HepG2 (cell line): ENCODE data around the gene PRMT7. TPM values are rescaled to one million over a fixed set of nuclear protein-coding genes. Genes with fewer than 3 reads are reported as not detected.

Experiments used
- ATAC-seq: fragments of 200-7000 bp; cut with Tn5 transposase; 3 replicates; pipeline ENCODE4 v1.9.1; 2020; ENCODE audit warnings: mild to moderate bottlenecking, moderate library complexity
- BruUV-seq: library from RNA; stranded (reverse); fragments of 400-500 nt; replicated peaks from 2 replicates; lab custom pipeline; 2021; lab: Mats Ljungman, UMichigan
- CTCF ChIA-PET: fragments of 300-600 bp; formaldehyde crosslinking; extraction: SDS; loops from one replicate; lab custom pipeline; 2021; ENCODE audit warnings: low total read pairs, inconsistent platforms, low intra/inter-chr PET ratio; lab: Yijun Ruan, JAX
- POLR2A ChIA-PET: fragments of 350-600 bp; sonication (Branson Sonifier 250); formaldehyde crosslinking; loops from one replicate; lab custom pipeline; 2020; ENCODE audit warnings: antibody characterized with exemption, inconsistent platforms; lab: Yijun Ruan, JAX
- DNase-seq: peaks from one replicate; pipeline ENCODE4 v3.0.0-alpha.2; 2015; ENCODE audit warnings: low spot score
- FAIRE-seq: peaks from 3 replicates; lab custom pipeline; 2011; peaks lifted over from hg19 to GRCh38; lab: Jason Lieb, UNC
- H2AFZ ChIP-seq: one replicate; pipeline ENCODE4 v1.6.1; 2011; ENCODE audit warnings: low read length, inconsistent platforms
- H3K27ac ChIP-seq: fragments of 300-600 bp; 3 replicates; pipeline ENCODE4 v1.8.0; 2011; ENCODE audit warnings: mixed run types, mild to moderate bottlenecking, mixed read lengths, low read length, inconsistent platforms; ENCODE audit not compliant: insufficient read depth; ENCODE audit errors: extremely low read length
- H3K27me3 ChIP-seq, 2 experiments: fragments of 200-600 bp in 1 of 2; 2 replicates in 1 of 2; 3 replicates in 1 of 2; pipeline versions ENCODE4 v1.6.0 to v1.8.0; 2011; ENCODE audit warnings: low read length in 2 of 2, mild to moderate bottlenecking in 2 of 2, moderate library complexity in 2 of 2, inconsistent platforms in 1 of 2; ENCODE audit not compliant: insufficient read depth in 2 of 2, control insufficient read depth in 1 of 2
- H3K36me3 ChIP-seq, 2 experiments: fragments of 200-600 bp in 1 of 2; replicated peaks in 1 of 2; 2 replicates in 1 of 2; 3 replicates in 1 of 2; pipeline versions ENCODE4 v1.5.1 to v1.8.0; 2011; ENCODE audit warnings: low read length in 2 of 2, inconsistent platforms in 1 of 2; ENCODE audit not compliant: insufficient read depth in 2 of 2, control insufficient read depth in 1 of 2
- H3K4me1 ChIP-seq: 2 replicates; pipeline ENCODE4 v1.5.1; 2012; ENCODE audit warnings: low read length, inconsistent platforms; ENCODE audit not compliant: insufficient read depth
- H3K4me2 ChIP-seq: 2 replicates; pipeline ENCODE4 v1.6.0; 2011; ENCODE audit warnings: low read depth, low read length, inconsistent platforms
- H3K4me3 ChIP-seq, 3 experiments: fragments of 200-600 bp in 1 of 3; sonication (generic), shearing (Covaris generic) in 1 of 3; replicated peaks in 1 of 3; 2 replicates each; pipeline ENCODE4 v1.5.1; 2011 to 2016; ENCODE audit warnings: low read length in 3 of 3, inconsistent platforms in 2 of 3, low read depth in 2 of 3, mild to moderate bottlenecking in 2 of 3, control low read depth in 1 of 3, mixed read lengths in 1 of 3; ENCODE audit not compliant: insufficient read depth in 1 of 3
- H3K79me2 ChIP-seq: one replicate; pipeline ENCODE4 v1.6.1; 2011; ENCODE audit warnings: low read length, inconsistent platforms; ENCODE audit not compliant: insufficient read depth
- H3K9ac ChIP-seq: 2 replicates; pipeline ENCODE4 v1.6.0; 2011; ENCODE audit warnings: mild to moderate bottlenecking, low read depth, low read length, inconsistent platforms; ENCODE audit not compliant: insufficient read depth
- H3K9me3 ChIP-seq: 2 replicates; pipeline ENCODE4 v1.5.1; 2012; ENCODE audit warnings: mild to moderate bottlenecking, low read length
- H4K20me1 ChIP-seq: 2 replicates; pipeline ENCODE4 v1.6.0; 2011; ENCODE audit warnings: inconsistent platforms, mild to moderate bottlenecking, low read length, moderate library complexity; ENCODE audit not compliant: insufficient read depth
- MXD4 ChIP-seq: IDR thresholded peaks from 2 replicates; pipeline ENCODE4 v1.6.1; 2016; ENCODE audit warnings: mild to moderate bottlenecking, missing biosample characterization, missing genetic modification reagents
- POLR2AphosphoS2 ChIP-seq: IDR thresholded peaks from 2 replicates; pipeline ENCODE4 v1.6.1; 2011; ENCODE audit warnings: low read depth, low read length, improper control_type of control experiment
- RNF2 ChIP-seq: fragments of 450-650 bp; conservative IDR thresholded peaks from 2 replicates; pipeline ENCODE4 v1.6.1; 2016; ENCODE audit warnings: low read depth
- ZNF687 ChIP-seq: sonication (generic); formaldehyde crosslinking; IDR thresholded peaks from 2 replicates; pipeline ENCODE4 v1.5.1; 2020; ENCODE audit warnings: mild to moderate bottlenecking, missing genetic modification reagents, moderate library complexity
- WGBS: methylation state at CpG from one replicate; pipeline ENCODE4 v1.1.6; 2017; ENCODE audit warnings: low lambda C conversion rate; 5-methylcytosine and 5-hydroxymethylcytosine counted together
- in situ Hi-C: cut with HindIII; loops from 2 replicates; pipeline ENCODE4 v1.10.0; 2017; ENCODE audit warnings: low pct_unique_long_range_greater_than_20kb; ENCODE audit not compliant: extremely low pct_ligation_motif_present
- intact Hi-C: fragments of 100-400 bp; cut with micrococcal nuclease; formaldehyde crosslinking; loops from one replicate; pipeline ENCODE4 v1.10.0; 2022; ENCODE audit not compliant: unreplicated experiment
- polyA plus RNA-seq, 8 experiments: library from polyadenylated mRNA; depleted of rRNA in 3 of 8; stranded (reverse) in 7 of 8; unstranded in 1 of 8; fragments of >200 nt; fragmentation: Illumina TruSeq in 4 of 8; extraction: Trizol in 4 of 8; gene quantifications; 2 replicates each; pipeline versions ENCODE4 v1.2.1 to v1.2.3, GENCODE V29; 2011 to 2016; ENCODE audit warnings: low read depth in 4 of 8, missing spikeins in 1 of 8, mixed read lengths in 1 of 8; ENCODE audit not compliant: insufficient read depth in 1 of 8
- total RNA-seq, 5 experiments: library from RNA; depleted of rRNA; stranded (reverse); fragments of >200 nt; fragmentation: Illumina TruSeq; extraction: Trizol; gene quantifications; 2 replicates each; pipeline ENCODE4 v1.2.3, GENCODE V29; 2016; ENCODE audit warnings: low read depth in 1 of 5

Gene PRMT7
- total and polyA plus RNA-seq, 2 of the 13 experiments (the other 11 are each of a cell fraction or from before 2014, with no cell fraction given), result 47.5 to 55.0 TPM

- H3K27me3 ChIP-seq, result no peaks in the 10 kb centered on the region
- POLR2A ChIA-PET, result interaction anchor here (1.6 to 5.9 kb wide), 4 partner anchors 13 to 33 kb away, joined by 5 to 60 read pairs (median 20); partner anchors contain the start of genes PRMT7, SLC7A6 and SLC7A6OS
- FAIRE-seq, result no peak
- intact Hi-C loops, result loop anchor here (2.0 kb wide), 1 partner anchor 33 kb away; the partner anchor contains the start of gene SLC7A6
- in situ Hi-C loops, result no loop called here
- peaks cover 55 to 98% of the 10 kb centered on the region in 2 experiments for H3K36me3 ChIP-seq
- no peak for ATAC-seq
- H3K4me3 ChIP-seq, result no peak overlapping the region
- 0 out of 2 replicates have a peak, but pooled peaks cover 2% of the 10 kb centered on the region for H4K20me1 ChIP-seq
- H3K9me3 ChIP-seq, result no peaks in the 10 kb centered on the region
- peak overlapping the region; percentile 28 for H3K27ac ChIP-seq
- no peak overlapping the region for H3K4me2 ChIP-seq
- TF ChIP-seq POLR2AphosphoS2 (no peak; the same call in 1 of the 2 replicates), RNF2 (no peak), ZNF687 (no peak), MXD4 (CRISPR knock-in tag) (peak; percentile 3; the same call in 1 of the 2 replicates)
- DNase-seq, result no peak
- CTCF ChIA-PET, result no interaction called here
- WGBS, result 81% methylated on average over 3 of the region's 3 CpGs
- H3K4me1 ChIP-seq, result peaks cover 37% of the 10 kb centered on the region
- BruUV-seq, result TSS peak; percentile 37
- H3K9ac ChIP-seq, result no peak overlapping the region
- H2AFZ ChIP-seq, result no peak overlapping the region
- no peaks in the 10 kb centered on the region for H3K79me2 ChIP-seq
Observed at GRCh38 chr16:68297908-68298307, 12.9 kb upstream of the PRMT7 start.
